CD4-positive, alpha-beta T cell (primary cell): ENCODE data around the gene DHRSX. TPM values are rescaled to one million over a fixed set of nuclear protein-coding genes. Genes with fewer than 3 reads are reported as not detected.

Source experiments
- ATAC-seq: fragments of 200-7000 bp; cut with Tn5 transposase; one replicate; pipeline ENCODE4 v1.10.0; 2022; ENCODE audit warnings: mild to moderate bottlenecking; ENCODE audit not compliant: poor library complexity
- CTCF ChIA-PET: fragments of 350-600 bp; sonication (Branson Sonifier 250); formaldehyde crosslinking; loops from one replicate; lab custom pipeline; 2021; ENCODE audit warnings: antibody characterized with exemption, inconsistent platforms; lab: Charles Lee
- POLR2A ChIA-PET: fragments of 350-600 bp; sonication (Branson Sonifier 250); formaldehyde crosslinking; loops from one replicate; lab custom pipeline; 2021; ENCODE audit warnings: antibody characterized with exemption, inconsistent platforms; lab: Charles Lee
- DNase-seq, 14 experiments: peaks; one replicate each; pipeline ENCODE4 v3.0.0-alpha.2; 2013 to 2020; ENCODE audit warnings: mixed read lengths in 2 of 14
- H3K27ac ChIP-seq, 2 donors: one replicate each; pipeline versions ENCODE4 v1.5.1 to v1.7.0; 2013; ENCODE audit warnings: low read length in 2 of 2, low read depth in 1 of 2, mild to moderate bottlenecking in 1 of 2
- H3K27me3 ChIP-seq, 2 experiments: 1 replicate in 1 of 2; 2 replicates in 1 of 2; pipeline versions ENCODE4 v1.6.1 to v1.7.0; 2013; ENCODE audit warnings: low read length in 2 of 2, control low read depth in 1 of 2, mild to moderate bottlenecking in 1 of 2, moderate library complexity in 1 of 2; ENCODE audit not compliant: insufficient read depth in 2 of 2, control insufficient read depth in 1 of 2
- H3K36me3 ChIP-seq: one replicate; pipeline ENCODE4 v1.6.1; 2013; ENCODE audit warnings: low read length, control low read depth; ENCODE audit not compliant: insufficient read depth
- H3K4me1 ChIP-seq: one replicate; pipeline ENCODE4 v1.6.1; 2013; ENCODE audit warnings: low read length, control low read depth; ENCODE audit not compliant: insufficient read depth
- H3K4me3 ChIP-seq: one replicate; pipeline ENCODE4 v1.5.1; 2013; ENCODE audit warnings: mild to moderate bottlenecking, low read length, moderate library complexity
- H3K9me3 ChIP-seq, 2 experiments: 1 replicate in 1 of 2; 2 replicates in 1 of 2; pipeline versions ENCODE4 v1.6.1 to v1.7.0; 2013; ENCODE audit warnings: low read length in 2 of 2, mild to moderate bottlenecking in 2 of 2, control low read depth in 1 of 2, moderate library complexity in 1 of 2; ENCODE audit not compliant: control insufficient read depth in 1 of 2, insufficient read depth in 1 of 2
- H3K27ac Mint-ChIP-seq: one replicate; pipeline ENCODE4 v1.8.0; 2020; ENCODE audit warnings: mixed read lengths
- H3K27me3 Mint-ChIP-seq: one replicate; pipeline ENCODE4 v1.8.0; 2021; ENCODE audit warnings: mixed read lengths
- H3K36me3 Mint-ChIP-seq: one replicate; pipeline ENCODE4 v1.8.0; 2021; ENCODE audit warnings: low read depth, mixed read lengths
- H3K4me1 Mint-ChIP-seq: one replicate; pipeline ENCODE4 v1.8.0; 2021; ENCODE audit warnings: low read depth, mixed read lengths
- H3K4me3 Mint-ChIP-seq: one replicate; pipeline ENCODE4 v1.8.0; 2020; ENCODE audit warnings: mild to moderate bottlenecking, mixed read lengths
- H3K9me3 Mint-ChIP-seq: one replicate; pipeline ENCODE4 v1.8.0; 2020; ENCODE audit warnings: mixed read lengths
- intact Hi-C, 2 experiments: fragments of 100-400 bp; cut with DNase I in 1 of 2; cut with micrococcal nuclease in 1 of 2; formaldehyde crosslinking; loops; one replicate each; pipeline versions ENCODE4 v1.15.1 to v1.9.0; 2023 to 2025; cut with DNase I, micrococcal nuclease
- total RNA-seq, 174 experiments: library from RNA in 2 of 174; stranded (reverse) in 2 of 174; gene quantifications; one replicate each; pipeline ENCODE4 v1.2.3 and lab custom pipeline; 2021 to 2026
- TF ChIP-seq, protein P1 (sequence below): fragments of 200-600 bp; IDR thresholded peaks from one replicate; pipeline ENCODE4 v1.8.0; 2022; ENCODE audit warnings: antibody characterized with exemption, mild to moderate bottlenecking

The DHRSX gene
- total RNA-seq, 2 experiments from 2014 or later = 12.1 to 13.9 TPM

- H3K4me3 ChIP-seq = no peak overlapping the region
- no peaks in the 10 kb centered on the region for H3K27me3 Mint-ChIP-seq
- H3K9me3 Mint-ChIP-seq = peaks cover 22% of the 10 kb centered on the region
- H3K27ac Mint-ChIP-seq = no peak overlapping the region
- POLR2A ChIA-PET = no interaction called here
- peaks cover 11% of the 10 kb centered on the region for H3K4me1 Mint-ChIP-seq
- H3K36me3 ChIP-seq = peaks cover 1% of the 10 kb centered on the region
- no peaks in the 10 kb centered on the region for H3K27me3 ChIP-seq
- no peak overlapping the region for H3K27ac ChIP-seq
- TF ChIP-seq, protein P1, sequence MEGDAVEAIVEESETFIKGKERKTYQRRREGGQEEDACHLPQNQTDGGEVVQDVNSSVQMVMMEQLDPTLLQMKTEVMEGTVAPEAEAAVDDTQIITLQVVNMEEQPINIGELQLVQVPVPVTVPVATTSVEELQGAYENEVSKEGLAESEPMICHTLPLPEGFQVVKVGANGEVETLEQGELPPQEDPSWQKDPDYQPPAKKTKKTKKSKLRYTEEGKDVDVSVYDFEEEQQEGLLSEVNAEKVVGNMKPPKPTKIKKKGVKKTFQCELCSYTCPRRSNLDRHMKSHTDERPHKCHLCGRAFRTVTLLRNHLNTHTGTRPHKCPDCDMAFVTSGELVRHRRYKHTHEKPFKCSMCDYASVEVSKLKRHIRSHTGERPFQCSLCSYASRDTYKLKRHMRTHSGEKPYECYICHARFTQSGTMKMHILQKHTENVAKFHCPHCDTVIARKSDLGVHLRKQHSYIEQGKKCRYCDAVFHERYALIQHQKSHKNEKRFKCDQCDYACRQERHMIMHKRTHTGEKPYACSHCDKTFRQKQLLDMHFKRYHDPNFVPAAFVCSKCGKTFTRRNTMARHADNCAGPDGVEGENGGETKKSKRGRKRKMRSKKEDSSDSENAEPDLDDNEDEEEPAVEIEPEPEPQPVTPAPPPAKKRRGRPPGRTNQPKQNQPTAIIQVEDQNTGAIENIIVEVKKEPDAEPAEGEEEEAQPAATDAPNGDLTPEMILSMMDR = no peak
- CTCF ChIA-PET = no interaction called here
- intact Hi-C loops = no loop called here
- no peak for ATAC-seq
- DNase-seq = no peak
- peaks cover 73% of the 10 kb centered on the region for H3K36me3 Mint-ChIP-seq
- no peaks in the 10 kb centered on the region for H3K4me1 ChIP-seq
- H3K9me3 ChIP-seq = peaks cover 12 to 55% of the 10 kb centered on the region in 2 experiments
- H3K4me3 Mint-ChIP-seq = no peak overlapping the region
Observed at GRCh38 chrX:2228536-2228935, 272.2 kb downstream of the DHRSX start.

DNA sequence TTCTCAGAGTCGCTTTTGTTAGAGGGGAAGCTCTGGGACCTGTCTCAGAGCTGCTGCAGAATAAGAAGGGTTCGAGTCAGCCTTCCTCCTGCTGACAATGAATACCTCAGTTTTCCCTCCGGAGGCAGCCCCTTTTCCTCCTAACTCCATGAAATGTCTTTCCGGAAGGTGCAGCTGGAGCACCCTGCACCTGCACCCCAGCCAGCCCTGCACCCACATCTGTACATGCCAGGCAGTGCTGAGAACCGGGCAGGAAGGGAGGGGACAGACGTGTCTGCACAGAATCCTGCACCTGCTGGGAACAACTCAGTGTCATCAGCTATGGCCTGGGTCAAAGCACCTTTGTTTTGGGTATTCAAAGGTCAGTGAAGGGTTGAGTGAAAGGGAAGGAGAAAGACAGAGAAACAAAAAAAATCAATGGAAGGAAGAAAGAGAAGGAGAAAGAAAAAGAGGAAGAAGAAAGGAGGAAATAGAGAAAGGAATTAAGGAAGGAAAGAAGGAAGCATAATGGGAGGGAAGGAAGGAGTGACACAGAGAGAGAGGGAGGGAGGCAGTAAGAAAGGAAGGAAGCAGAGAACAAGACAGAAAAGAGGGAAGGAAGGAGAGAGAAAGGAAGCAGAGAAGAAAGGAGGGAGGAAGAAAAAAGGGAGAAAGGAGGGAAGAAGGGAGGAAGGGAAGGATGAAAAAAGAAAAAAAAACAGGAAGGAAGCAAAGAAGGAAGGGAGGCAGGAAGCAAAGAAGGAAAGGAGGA, 273.7 kb downstream of the DHRSX start:
- no peaks in the 10 kb centered on the region for H3K27me3 ChIP-seq
- no peak overlapping the region for H3K27ac ChIP-seq
- intact Hi-C loops = no loop called here
- peaks cover 4% of the 10 kb centered on the region for H3K36me3 ChIP-seq
- DNase-seq (no peak), ATAC-seq (no peak)
- Mint-ChIP-seq H3K4me3 (no peak overlapping the region), H3K9me3 (peaks cover 25% of the 10 kb centered on the region), H3K4me1 (peaks cover 9% of the 10 kb centered on the region), H3K27ac (no peak overlapping the region), H3K36me3 (peaks cover 75% of the 10 kb centered on the region), H3K27me3 (no peaks in the 10 kb centered on the region)
- H3K4me3 ChIP-seq = no peak overlapping the region
- ChIA-PET CTCF (no interaction called here), POLR2A (no interaction called here)
- TF ChIP-seq, protein P1 = no peak
- H3K4me1 ChIP-seq = no peaks in the 10 kb centered on the region
- H3K9me3 ChIP-seq = peaks cover 21 to 59% of the 10 kb centered on the region in 2 experiments

DNA sequence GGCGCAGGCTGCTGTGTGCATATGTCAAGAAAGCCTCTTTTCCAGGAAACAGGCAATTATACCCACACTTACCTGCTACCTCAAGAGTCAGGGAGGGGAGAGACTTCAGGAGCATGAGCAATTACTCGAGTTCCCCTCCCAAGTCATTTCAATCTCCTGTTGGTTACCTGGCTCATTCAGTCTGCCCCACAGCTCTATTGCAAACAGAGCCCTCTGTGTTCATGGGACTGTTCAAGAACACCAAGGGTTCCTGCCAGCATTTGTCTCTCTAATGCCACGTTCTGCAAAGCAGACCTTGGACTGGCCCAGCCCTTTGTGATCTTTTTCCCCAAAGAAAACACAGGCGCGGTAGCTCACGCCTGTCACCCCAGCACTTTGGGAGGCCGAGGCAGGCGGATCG, 274.6 kb downstream of the DHRSX start:
- Mint-ChIP-seq H3K4me1 (peaks cover 9% of the 10 kb centered on the region), H3K9me3 (peaks cover 28% of the 10 kb centered on the region), H3K36me3 (peaks cover 76% of the 10 kb centered on the region), H3K4me3 (no peak overlapping the region), H3K27me3 (no peaks in the 10 kb centered on the region), H3K27ac (no peak overlapping the region)
- no peak for ATAC-seq
- Histone ChIP-seq H3K36me3 (peaks cover 4% of the 10 kb centered on the region), H3K9me3 (peaks cover 26 to 50% of the 10 kb centered on the region in 2 experiments), H3K4me1 (no peaks in the 10 kb centered on the region), H3K27me3 (no peaks in the 10 kb centered on the region), H3K4me3 (no peak overlapping the region), H3K27ac (no peak overlapping the region)
- POLR2A ChIA-PET = no interaction called here
- intact Hi-C loops = no loop called here
- CTCF ChIA-PET = no interaction called here
- DNase-seq = no peak
- TF ChIP-seq, protein P1 = no peak
